ENCODE data around the gene WBP1L. TPM values are rescaled to one million over a fixed set of nuclear protein-coding genes. Genes with fewer than 3 reads are reported as not detected.
A peak's percentile ranks its signal among the peaks of the same experiment; 100 is the strongest.

The WBP1L gene
- total and polyA plus RNA-seq, 2 of the 13 experiments (the other 11 are each of a cell fraction or from before 2014, with no cell fraction given) = 8.3 to 12.3 TPM

DNA sequence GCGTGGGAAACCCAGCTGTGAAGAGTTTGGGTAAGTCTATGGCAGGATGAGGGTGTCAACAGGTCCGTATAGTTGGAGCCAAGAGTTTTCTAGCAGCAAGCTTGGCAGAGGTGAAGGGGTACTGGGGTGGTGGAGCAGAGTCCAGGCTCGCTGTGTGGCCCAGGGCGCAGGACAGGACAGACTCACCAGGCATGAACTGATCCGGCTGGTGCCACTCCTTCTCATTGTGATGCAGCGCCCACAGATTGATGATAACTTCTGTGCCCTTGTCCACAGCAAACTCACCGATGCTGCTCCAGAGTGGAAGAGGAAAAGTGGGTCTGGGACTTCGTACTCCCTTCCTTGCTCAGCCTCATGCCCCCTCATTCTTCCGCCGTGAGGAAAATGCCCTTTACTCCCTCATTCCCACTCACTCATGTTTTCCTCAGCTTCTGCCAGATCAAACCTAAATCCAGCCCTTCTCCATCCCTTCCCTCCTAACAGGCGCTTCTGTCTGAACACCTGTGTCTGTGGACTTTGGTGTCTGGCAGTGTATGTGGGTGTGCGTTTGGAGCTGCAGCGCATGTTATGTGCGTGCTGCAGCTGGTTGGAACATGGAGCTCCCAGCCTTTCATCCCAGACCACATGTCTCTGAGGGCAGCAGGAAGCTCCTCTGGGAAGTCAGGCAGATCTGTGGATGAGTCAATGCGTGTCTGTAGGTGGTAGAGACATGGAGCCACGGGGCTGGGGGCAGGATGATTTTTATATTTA is 87.7 kb downstream of the WBP1L start (continued):
- TF ChIP-seq, protein P1, sequence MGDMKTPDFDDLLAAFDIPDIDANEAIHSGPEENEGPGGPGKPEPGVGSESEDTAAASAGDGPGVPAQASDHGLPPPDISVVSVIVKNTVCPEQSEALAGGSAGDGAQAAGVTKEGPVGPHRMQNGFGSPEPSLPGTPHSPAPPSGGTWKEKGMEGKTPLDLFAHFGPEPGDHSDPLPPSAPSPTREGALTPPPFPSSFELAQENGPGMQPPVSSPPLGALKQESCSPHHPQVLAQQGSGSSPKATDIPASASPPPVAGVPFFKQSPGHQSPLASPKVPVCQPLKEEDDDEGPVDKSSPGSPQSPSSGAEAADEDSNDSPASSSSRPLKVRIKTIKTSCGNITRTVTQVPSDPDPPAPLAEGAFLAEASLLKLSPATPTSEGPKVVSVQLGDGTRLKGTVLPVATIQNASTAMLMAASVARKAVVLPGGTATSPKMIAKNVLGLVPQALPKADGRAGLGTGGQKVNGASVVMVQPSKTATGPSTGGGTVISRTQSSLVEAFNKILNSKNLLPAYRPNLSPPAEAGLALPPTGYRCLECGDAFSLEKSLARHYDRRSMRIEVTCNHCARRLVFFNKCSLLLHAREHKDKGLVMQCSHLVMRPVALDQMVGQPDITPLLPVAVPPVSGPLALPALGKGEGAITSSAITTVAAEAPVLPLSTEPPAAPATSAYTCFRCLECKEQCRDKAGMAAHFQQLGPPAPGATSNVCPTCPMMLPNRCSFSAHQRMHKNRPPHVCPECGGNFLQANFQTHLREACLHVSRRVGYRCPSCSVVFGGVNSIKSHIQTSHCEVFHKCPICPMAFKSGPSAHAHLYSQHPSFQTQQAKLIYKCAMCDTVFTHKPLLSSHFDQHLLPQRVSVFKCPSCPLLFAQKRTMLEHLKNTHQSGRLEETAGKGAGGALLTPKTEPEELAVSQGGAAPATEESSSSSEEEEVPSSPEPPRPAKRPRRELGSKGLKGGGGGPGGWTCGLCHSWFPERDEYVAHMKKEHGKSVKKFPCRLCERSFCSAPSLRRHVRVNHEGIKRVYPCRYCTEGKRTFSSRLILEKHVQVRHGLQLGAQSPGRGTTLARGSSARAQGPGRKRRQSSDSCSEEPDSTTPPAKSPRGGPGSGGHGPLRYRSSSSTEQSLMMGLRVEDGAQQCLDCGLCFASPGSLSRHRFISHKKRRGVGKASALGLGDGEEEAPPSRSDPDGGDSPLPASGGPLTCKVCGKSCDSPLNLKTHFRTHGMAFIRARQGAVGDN (CRISPR knock-in tag; IDR thresholded peaks at IDR 0.05) = peak; percentile 51
- TF ChIP-seq MXI1 (IDR thresholded peaks at IDR 0.05; ENCODE audit: borderline replicate concordance, low read depth, low read length) = peak; percentile 68; the same call in 1 of the 3 replicates
- TF ChIP-seq, protein P2, sequence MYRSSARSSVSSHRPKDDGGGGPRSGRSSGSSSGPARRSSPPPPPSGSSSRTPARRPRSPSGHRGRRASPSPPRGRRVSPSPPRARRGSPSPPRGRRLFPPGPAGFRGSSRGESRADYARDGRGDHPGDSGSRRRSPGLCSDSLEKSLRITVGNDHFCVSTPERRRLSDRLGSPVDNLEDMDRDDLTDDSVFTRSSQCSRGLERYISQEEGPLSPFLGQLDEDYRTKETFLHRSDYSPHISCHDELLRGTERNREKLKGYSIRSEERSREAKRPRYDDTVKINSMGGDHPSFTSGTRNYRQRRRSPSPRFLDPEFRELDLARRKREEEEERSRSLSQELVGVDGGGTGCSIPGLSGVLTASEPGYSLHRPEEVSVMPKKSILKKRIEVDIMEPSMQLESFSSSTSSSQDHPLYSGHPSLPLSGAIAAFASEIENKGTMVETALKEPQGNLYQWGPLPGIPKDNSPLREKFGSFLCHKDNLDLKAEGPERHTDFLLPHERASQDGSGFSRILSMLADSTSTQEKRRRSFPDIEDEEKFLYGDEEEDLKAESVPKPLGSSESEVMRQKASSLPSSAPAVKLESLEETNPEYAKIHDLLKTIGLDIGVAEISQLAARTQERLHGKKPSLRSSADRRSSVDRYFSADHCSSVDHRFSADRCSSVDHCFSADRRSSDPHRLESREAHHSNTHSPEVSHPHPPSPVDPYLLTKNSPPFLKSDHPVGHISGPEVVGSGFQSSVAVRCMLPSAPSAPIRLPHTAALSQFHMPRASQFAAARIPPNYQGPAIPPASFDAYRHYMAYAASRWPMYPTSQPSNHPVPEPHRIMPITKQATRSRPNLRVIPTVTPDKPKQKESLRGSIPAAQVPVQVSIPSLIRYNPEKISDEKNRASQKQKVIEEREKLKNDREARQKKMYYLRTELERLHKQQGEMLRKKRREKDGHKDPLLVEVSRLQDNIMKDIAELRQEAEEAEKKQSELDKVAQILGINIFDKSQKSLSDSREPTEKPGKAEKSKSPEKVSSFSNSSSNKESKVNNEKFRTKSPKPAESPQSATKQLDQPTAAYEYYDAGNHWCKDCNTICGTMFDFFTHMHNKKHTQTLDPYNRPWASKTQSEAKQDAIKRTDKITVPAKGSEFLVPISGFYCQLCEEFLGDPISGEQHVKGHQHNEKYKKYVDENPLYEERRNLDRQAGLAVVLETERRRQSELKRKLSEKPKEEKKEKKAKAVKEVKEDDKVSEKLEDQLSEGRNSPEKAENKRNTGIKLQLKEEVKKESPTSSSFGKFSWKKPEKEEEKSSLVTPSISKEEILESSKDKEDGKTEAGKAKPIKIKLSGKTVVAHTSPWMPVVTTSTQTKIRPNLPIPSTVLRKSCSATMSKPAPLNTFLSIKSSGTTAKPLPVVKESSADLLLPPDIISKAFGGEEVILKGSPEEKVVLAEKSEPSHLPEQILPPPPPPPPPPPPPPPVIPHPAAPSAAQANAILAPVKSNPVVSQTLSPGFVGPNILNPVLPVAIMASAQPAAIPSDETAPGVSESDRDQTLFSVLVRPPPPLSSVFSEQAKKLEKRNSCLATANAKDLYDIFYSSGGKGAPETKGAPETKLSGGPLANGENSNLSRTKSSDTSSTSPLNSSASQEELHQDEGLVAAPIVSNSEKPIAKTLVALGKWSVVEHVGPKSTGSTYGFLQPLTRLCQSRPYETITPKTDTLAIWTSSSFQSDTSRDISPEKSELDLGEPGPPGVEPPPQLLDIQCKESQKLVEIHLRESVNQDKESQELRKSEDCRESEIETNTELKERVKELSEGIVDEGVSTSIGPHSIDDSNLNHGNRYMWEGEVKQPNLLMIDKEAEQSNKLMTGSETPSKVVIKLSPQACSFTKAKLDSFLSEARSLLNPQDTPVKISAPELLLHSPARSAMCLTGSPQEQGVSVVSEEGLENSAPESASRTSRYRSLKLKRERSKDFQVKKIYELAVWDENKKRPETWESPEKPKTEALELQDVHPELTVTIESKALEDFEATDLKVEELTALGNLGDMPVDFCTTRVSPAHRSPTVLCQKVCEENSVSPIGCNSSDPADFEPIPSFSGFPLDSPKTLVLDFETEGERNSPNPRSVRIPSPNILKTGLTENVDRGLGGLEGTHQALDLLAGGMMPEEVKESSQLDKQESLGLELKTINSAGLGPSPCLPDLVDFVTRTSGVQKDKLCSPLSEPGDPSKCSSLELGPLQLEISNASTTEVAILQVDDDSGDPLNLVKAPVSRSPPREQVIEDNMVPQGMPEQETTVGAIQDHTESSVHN (CRISPR knock-in tag; IDR thresholded peaks at IDR 0.05) = no peak
- TF ChIP-seq, protein P3, sequence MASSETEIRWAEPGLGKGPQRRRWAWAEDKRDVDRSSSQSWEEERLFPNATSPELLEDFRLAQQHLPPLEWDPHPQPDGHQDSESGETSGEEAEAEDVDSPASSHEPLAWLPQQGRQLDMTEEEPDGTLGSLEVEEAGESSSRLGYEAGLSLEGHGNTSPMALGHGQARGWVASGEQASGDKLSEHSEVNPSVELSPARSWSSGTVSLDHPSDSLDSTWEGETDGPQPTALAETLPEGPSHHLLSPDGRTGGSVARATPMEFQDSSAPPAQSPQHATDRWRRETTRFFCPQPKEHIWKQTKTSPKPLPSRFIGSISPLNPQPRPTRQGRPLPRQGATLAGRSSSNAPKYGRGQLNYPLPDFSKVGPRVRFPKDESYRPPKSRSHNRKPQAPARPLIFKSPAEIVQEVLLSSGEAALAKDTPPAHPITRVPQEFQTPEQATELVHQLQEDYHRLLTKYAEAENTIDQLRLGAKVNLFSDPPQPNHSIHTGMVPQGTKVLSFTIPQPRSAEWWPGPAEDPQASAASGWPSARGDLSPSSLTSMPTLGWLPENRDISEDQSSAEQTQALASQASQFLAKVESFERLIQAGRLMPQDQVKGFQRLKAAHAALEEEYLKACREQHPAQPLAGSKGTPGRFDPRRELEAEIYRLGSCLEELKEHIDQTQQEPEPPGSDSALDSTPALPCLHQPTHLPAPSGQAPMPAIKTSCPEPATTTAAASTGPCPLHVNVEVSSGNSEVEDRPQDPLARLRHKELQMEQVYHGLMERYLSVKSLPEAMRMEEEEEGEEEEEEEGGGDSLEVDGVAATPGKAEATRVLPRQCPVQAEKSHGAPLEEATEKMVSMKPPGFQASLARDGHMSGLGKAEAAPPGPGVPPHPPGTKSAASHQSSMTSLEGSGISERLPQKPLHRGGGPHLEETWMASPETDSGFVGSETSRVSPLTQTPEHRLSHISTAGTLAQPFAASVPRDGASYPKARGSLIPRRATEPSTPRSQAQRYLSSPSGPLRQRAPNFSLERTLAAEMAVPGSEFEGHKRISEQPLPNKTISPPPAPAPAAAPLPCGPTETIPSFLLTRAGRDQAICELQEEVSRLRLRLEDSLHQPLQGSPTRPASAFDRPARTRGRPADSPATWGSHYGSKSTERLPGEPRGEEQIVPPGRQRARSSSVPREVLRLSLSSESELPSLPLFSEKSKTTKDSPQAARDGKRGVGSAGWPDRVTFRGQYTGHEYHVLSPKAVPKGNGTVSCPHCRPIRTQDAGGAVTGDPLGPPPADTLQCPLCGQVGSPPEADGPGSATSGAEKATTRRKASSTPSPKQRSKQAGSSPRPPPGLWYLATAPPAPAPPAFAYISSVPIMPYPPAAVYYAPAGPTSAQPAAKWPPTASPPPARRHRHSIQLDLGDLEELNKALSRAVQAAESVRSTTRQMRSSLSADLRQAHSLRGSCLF (CRISPR knock-in tag; IDR thresholded peaks at IDR 0.05; ENCODE audit: borderline replicate concordance) = no peak
